ENCODE data around the gene ATG2B.

The ATG2B gene

DNA sequence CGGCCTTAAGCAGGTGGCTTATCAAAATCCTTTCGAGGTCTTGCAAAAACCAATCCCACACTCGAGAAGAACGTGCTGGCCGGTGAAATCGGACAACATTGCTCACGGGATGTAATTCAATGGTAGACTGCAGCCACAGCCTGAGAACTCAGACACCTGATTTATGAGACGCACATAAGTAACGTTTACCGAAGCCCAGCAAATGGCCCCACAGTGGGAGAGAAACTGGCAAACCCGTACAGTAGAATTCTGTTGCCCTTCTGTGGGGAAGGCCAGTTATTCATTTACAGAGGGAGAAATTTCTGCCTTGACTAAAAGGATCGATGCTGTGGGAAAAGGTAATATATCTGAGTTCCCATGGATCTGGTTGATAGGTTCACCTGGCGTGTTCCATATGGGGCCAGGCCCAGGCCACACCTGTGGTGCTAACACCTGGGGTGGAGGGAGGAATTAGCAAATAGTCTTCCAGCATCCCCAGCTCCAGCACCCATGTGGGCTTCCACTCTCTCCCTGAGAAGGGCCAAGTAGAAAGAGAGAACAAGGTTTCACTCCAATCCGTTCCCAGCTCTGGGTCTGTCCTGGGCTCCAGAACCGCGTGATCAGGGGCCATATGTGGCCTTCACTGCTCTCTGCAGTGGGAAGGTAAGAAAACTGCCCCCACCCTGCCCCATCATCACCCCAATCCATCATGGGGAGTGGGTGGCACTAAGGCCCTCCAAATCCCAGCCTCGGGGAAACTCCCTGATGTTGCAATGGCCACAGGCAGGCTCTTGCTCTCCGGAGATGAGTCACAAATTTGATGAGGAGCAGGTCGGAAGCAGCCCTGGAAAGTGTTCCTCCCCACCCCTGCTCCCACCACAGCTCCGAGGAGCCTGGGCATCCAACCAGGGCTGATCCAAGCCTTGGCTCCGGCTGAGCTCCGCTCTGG lies 94.4 kb downstream of the ATG2B start:
- Histone ChIP-seq H3K4me2 (ENCODE audit: low read depth, low read length, poor library complexity, severe bottlenecking) (no peak overlapping the region), H3K9me3 (ENCODE audit: insufficient read depth, low read depth, low read length) (no peaks in the 10 kb centered on the region), H3K27me3 (ENCODE audit: insufficient read depth, low read length, poor library complexity, severe bottlenecking) (no peaks in the 10 kb centered on the region), H3F3A (ENCODE audit: low read depth) (no peaks in the 10 kb centered on the region), H3K79me2 (ENCODE audit: insufficient read depth, low read length) (no peaks in the 10 kb centered on the region), H3K36me3 (ENCODE audit: insufficient read depth, low read length) (no peaks in the 10 kb centered on the region), H3K4me1 (ENCODE audit: insufficient read depth, low read length, poor library complexity, severe bottlenecking) (no peaks in the 10 kb centered on the region), H3K9me2 (replicated peaks; ENCODE audit: low read depth, low read length) (no peaks in the 10 kb centered on the region), H3K9ac (ENCODE audit: low read depth, low read length, poor library complexity, severe bottlenecking) (no peak overlapping the region), H2AFZ (ENCODE audit: low read length) (no peak overlapping the region), H4K20me1 (ENCODE audit: insufficient read depth, low read length, poor library complexity, severe bottlenecking) (no peaks in the 10 kb centered on the region), H3K4me3 (ENCODE audit: low read length, poor library complexity, severe bottlenecking) (no peak overlapping the region)
- no peak for TF ChIP-seq EZH2phosphoT487 (IDR thresholded peaks at IDR 0.05; ENCODE audit: borderline replicate concordance)
- TF ChIP-seq, protein P1, sequence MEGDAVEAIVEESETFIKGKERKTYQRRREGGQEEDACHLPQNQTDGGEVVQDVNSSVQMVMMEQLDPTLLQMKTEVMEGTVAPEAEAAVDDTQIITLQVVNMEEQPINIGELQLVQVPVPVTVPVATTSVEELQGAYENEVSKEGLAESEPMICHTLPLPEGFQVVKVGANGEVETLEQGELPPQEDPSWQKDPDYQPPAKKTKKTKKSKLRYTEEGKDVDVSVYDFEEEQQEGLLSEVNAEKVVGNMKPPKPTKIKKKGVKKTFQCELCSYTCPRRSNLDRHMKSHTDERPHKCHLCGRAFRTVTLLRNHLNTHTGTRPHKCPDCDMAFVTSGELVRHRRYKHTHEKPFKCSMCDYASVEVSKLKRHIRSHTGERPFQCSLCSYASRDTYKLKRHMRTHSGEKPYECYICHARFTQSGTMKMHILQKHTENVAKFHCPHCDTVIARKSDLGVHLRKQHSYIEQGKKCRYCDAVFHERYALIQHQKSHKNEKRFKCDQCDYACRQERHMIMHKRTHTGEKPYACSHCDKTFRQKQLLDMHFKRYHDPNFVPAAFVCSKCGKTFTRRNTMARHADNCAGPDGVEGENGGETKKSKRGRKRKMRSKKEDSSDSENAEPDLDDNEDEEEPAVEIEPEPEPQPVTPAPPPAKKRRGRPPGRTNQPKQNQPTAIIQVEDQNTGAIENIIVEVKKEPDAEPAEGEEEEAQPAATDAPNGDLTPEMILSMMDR (conservative IDR thresholded peaks at IDR 0.05; ENCODE audit: low read length): no peak

DNA sequence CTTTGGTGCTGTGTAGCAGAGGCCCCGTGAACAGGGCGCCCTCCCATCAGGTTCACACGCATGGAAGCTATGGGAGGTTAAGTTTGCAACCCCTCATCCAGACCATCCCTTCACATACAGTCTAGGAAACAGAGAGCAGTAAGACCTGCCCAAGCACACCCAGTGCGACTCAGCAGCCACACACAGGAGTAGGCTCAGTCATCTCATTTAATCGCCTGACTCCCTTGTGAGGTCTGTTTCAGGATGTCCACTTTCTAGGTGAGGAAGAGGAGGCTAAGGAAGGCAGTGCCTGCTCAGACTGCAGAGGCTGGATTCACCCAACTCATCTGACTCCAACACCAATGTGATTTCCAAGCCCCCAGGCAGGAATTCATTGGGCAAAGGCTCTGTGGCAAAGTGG lies 95.2 kb downstream of the ATG2B start:
- Histone ChIP-seq H2AFZ (ENCODE audit: low read length) (no peak overlapping the region), H4K20me1 (ENCODE audit: insufficient read depth, low read length, poor library complexity, severe bottlenecking) (no peaks in the 10 kb centered on the region), H3K4me3 (ENCODE audit: low read length, poor library complexity, severe bottlenecking) (no peak overlapping the region), H3K27me3 (ENCODE audit: insufficient read depth, low read length, poor library complexity, severe bottlenecking) (no peaks in the 10 kb centered on the region), H3K9me3 (ENCODE audit: insufficient read depth, low read depth, low read length) (no peaks in the 10 kb centered on the region), H3F3A (ENCODE audit: low read depth) (no peaks in the 10 kb centered on the region), H3K4me1 (ENCODE audit: insufficient read depth, low read length, poor library complexity, severe bottlenecking) (no peaks in the 10 kb centered on the region), H3K9me2 (replicated peaks; ENCODE audit: low read depth, low read length) (no peaks in the 10 kb centered on the region), H3K4me2 (ENCODE audit: low read depth, low read length, poor library complexity, severe bottlenecking) (no peak overlapping the region), H3K79me2 (ENCODE audit: insufficient read depth, low read length) (no peaks in the 10 kb centered on the region), H3K9ac (ENCODE audit: low read depth, low read length, poor library complexity, severe bottlenecking) (no peak overlapping the region), H3K36me3 (ENCODE audit: insufficient read depth, low read length) (no peaks in the 10 kb centered on the region)
- TF ChIP-seq EZH2phosphoT487 (IDR thresholded peaks at IDR 0.05; ENCODE audit: borderline replicate concordance): no peak
- TF ChIP-seq, protein P1 (conservative IDR thresholded peaks at IDR 0.05; ENCODE audit: low read length): no peak

DNA sequence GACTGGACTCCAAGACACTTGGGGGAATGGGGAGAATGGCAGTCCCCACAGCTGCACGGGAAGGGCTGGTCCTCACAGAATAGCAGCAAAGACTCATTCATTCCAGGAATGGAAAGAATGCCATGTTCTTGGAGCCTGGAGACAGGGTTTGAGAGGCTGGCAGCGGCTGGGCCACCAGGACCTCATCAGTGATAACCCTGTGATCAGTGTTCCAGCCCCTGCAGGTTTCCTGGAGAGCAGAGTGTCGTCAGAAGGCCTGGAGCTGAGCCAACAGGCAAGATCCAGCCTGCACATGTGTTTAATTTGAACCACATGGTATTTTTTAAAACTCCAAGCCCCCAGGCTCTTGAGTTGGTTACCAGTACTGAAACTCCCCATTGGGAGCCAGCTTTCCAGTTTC lies 95.8 kb downstream of the ATG2B start:
- H3K36me3 ChIP-seq (ENCODE audit: insufficient read depth, low read length): no peaks in the 10 kb centered on the region
- H3K4me1 ChIP-seq (ENCODE audit: insufficient read depth, low read length, poor library complexity, severe bottlenecking): no peaks in the 10 kb centered on the region
- H3K4me2 ChIP-seq (ENCODE audit: low read depth, low read length, poor library complexity, severe bottlenecking): no peak overlapping the region
- H3K27me3 ChIP-seq (ENCODE audit: insufficient read depth, low read length, poor library complexity, severe bottlenecking): no peaks in the 10 kb centered on the region
- no peak for TF ChIP-seq EZH2phosphoT487 (IDR thresholded peaks at IDR 0.05; ENCODE audit: borderline replicate concordance)
- TF ChIP-seq, protein P1 (conservative IDR thresholded peaks at IDR 0.05; ENCODE audit: low read length): no peak
- no peaks in the 10 kb centered on the region for H3K79me2 ChIP-seq (ENCODE audit: insufficient read depth, low read length)
- no peak overlapping the region for H2AFZ ChIP-seq (ENCODE audit: low read length)
- no peaks in the 10 kb centered on the region for H4K20me1 ChIP-seq (ENCODE audit: insufficient read depth, low read length, poor library complexity, severe bottlenecking)
- H3K9me2 ChIP-seq (replicated peaks; ENCODE audit: low read depth, low read length): no peaks in the 10 kb centered on the region
- no peaks in the 10 kb centered on the region for H3F3A ChIP-seq (ENCODE audit: low read depth)
- H3K4me3 ChIP-seq (ENCODE audit: low read length, poor library complexity, severe bottlenecking): no peak overlapping the region
- no peak overlapping the region for H3K9ac ChIP-seq (ENCODE audit: low read depth, low read length, poor library complexity, severe bottlenecking)
- H3K9me3 ChIP-seq (ENCODE audit: insufficient read depth, low read depth, low read length): no peaks in the 10 kb centered on the region

All from Loucy (cell line).